Endodermal cell (in vitro differentiated cells): Measurements from ENCODE around the gene KMT5B. TPM values are rescaled to one million over a fixed set of nuclear protein-coding genes. Genes with fewer than 3 reads are reported as not detected.

ENCODE experiments used
- DNase-seq: peaks from one replicate; pipeline ENCODE4 v3.0.0-alpha.2; 2017
- H3K27ac ChIP-seq: 2 replicates; pipeline ENCODE4 v1.5.1; 2013; ENCODE audit warnings: mild to moderate bottlenecking, low read depth, low read length, moderate library complexity
- H3K27me3 ChIP-seq: 2 replicates; pipeline ENCODE4 v1.6.1; 2013; ENCODE audit warnings: mild to moderate bottlenecking, low read length, moderate library complexity; ENCODE audit not compliant: insufficient read depth, control insufficient read depth, poor library complexity, severe bottlenecking
- H3K36me3 ChIP-seq: 2 replicates; pipeline ENCODE4 v1.7.0; 2013; ENCODE audit warnings: mild to moderate bottlenecking, low read length, moderate library complexity; ENCODE audit not compliant: control insufficient read depth, insufficient read depth
- H3K4me1 ChIP-seq: one replicate; pipeline ENCODE4 v1.7.0; 2013; ENCODE audit warnings: low read length; ENCODE audit not compliant: control insufficient read depth, insufficient read depth
- H3K4me3 ChIP-seq: 2 replicates; pipeline ENCODE4 v1.5.1; 2013; ENCODE audit warnings: mild to moderate bottlenecking, low read length, moderate library complexity
- H3K9ac ChIP-seq: 2 replicates; pipeline ENCODE4 v1.6.1; 2013; ENCODE audit warnings: mild to moderate bottlenecking, low read length, moderate library complexity; ENCODE audit not compliant: poor library complexity, severe bottlenecking; ENCODE audit errors: extremely low read depth
- H3K9me3 ChIP-seq: 2 replicates; pipeline ENCODE4 v1.6.1; 2013; ENCODE audit warnings: mild to moderate bottlenecking, low read length, moderate library complexity; ENCODE audit not compliant: control insufficient read depth
- H3K27ac Mint-ChIP-seq: 2 replicates; pipeline ENCODE4 v1.8.0; 2020; ENCODE audit warnings: mixed read lengths
- H3K27me3 Mint-ChIP-seq: 2 replicates; pipeline ENCODE4 v1.8.0; 2021; ENCODE audit warnings: mild to moderate bottlenecking, mixed read lengths; ENCODE audit not compliant: insufficient read depth
- H3K36me3 Mint-ChIP-seq: 2 replicates; pipeline ENCODE4 v1.8.0; 2020; ENCODE audit warnings: low read depth, mixed read lengths
- H3K4me1 Mint-ChIP-seq: 2 replicates; pipeline ENCODE4 v1.8.0; 2020; ENCODE audit warnings: mixed read lengths
- H3K4me3 Mint-ChIP-seq: 2 replicates; pipeline ENCODE4 v1.8.0; 2020; ENCODE audit warnings: mild to moderate bottlenecking, moderate library complexity, mixed read lengths
- H3K9me3 Mint-ChIP-seq: 2 replicates; pipeline ENCODE4 v1.8.0; 2020; ENCODE audit warnings: mild to moderate bottlenecking, mixed read lengths
- CTCF ChIP-seq: fragments of 200-600 bp; sonication (generic); conservative IDR thresholded peaks from 2 replicates; pipeline ENCODE4 v1.5.0; 2021; ENCODE audit warnings: antibody characterized with exemption, mild to moderate bottlenecking
- WGBS, 2 experiments: methylation state at CpG; one replicate each; pipeline versions ENCODE4 v1.1.5 to v1.1.7; 2013; ENCODE audit warnings: missing lambda C conversion rate in 2 of 2, mixed read lengths in 1 of 2; ENCODE audit not compliant: insufficient coverage in 1 of 2, insufficient read length in 1 of 2; 5-methylcytosine and 5-hydroxymethylcytosine counted together
- total RNA-seq, 2 donors: library from RNA; stranded (reverse); fragmentation: NEBNext Ultra II Directional in 1 of 2; extraction: Animal tissue kit (Norgen Biotek cat#: 25700) in 1 of 2; gene quantifications; 2 replicates in 1 of 2; 3 replicates in 1 of 2; pipeline ENCODE4 v1.2.1, GENCODE V29; 2021

Gene KMT5B
- total RNA-seq, 2 donors from 2014 or later: 53.3 to 62.3 TPM

- H3K4me3 Mint-ChIP-seq: peak overlapping the region; percentile 80
- H3K27me3 ChIP-seq: no peaks in the 10 kb centered on the region
- peaks cover 5% of the 10 kb centered on the region for H3K4me1 ChIP-seq
- H3K27ac Mint-ChIP-seq: peak overlapping the region; percentile 87
- peaks cover 23% of the 10 kb centered on the region for H3K4me1 Mint-ChIP-seq
- WGBS, 2 experiments: 0 to 1% methylated on average over 31 to 74 of the region's 80 CpGs
- peak overlapping the region; percentile 95 for H3K27ac ChIP-seq
- peak; percentile 60 for TF ChIP-seq CTCF
- H3K9me3 ChIP-seq: no peaks in the 10 kb centered on the region
- DNase-seq: peak; percentile 88
- peak overlapping the region; percentile 98 for H3K4me3 ChIP-seq
- H3K9me3 Mint-ChIP-seq: no peaks in the 10 kb centered on the region
- H3K9ac ChIP-seq: peak overlapping the region; percentile 81
- H3K36me3 ChIP-seq: no peaks in the 10 kb centered on the region
- peaks cover 25% of the 10 kb centered on the region for H3K27me3 Mint-ChIP-seq
- peaks cover 3% of the 10 kb centered on the region for H3K36me3 Mint-ChIP-seq
These were observed 518 bp downstream of the KMT5B start for GRCh38 chr11:68212421-68213134.

- peak overlapping the region; percentile 42 for H3K27ac Mint-ChIP-seq
- peak overlapping the region; percentile 98 for H3K4me3 ChIP-seq
- peaks cover 15% of the 10 kb centered on the region for H3K27me3 Mint-ChIP-seq
- peaks cover 23% of the 10 kb centered on the region for H3K4me1 Mint-ChIP-seq
- DNase-seq: no peak
- H3K27ac ChIP-seq: no peak overlapping the region
- H3K9ac ChIP-seq: peak overlapping the region; percentile 73
- H3K9me3 ChIP-seq: no peaks in the 10 kb centered on the region
- H3K9me3 Mint-ChIP-seq: no peaks in the 10 kb centered on the region
- WGBS, 2 experiments: 70 to 73% methylated on average over 12 to 14 of the region's 14 CpGs
- peak overlapping the region; percentile 80 for H3K4me3 Mint-ChIP-seq
- H3K4me1 ChIP-seq: peaks cover 5% of the 10 kb centered on the region
- H3K36me3 ChIP-seq: no peaks in the 10 kb centered on the region
- no peaks in the 10 kb centered on the region for H3K27me3 ChIP-seq
- TF ChIP-seq CTCF: no peak
- peaks cover 3% of the 10 kb centered on the region for H3K36me3 Mint-ChIP-seq
These were observed 1.6 kb downstream of the KMT5B start for GRCh38 chr11:68211546-68211945.

- peak; percentile 65 for DNase-seq
These were observed 6.9 kb downstream of the KMT5B start for GRCh38 chr11:68206211-68206610.

More at GRCh38 chr11:68206211-68206610, 6.9 kb downstream of the KMT5B start:
- Histone ChIP-seq H3K27ac (no peak overlapping the region), H3K9me3 (no peaks in the 10 kb centered on the region), H3K4me3 (no peak overlapping the region), H3K9ac (no peak overlapping the region), H3K4me1 (peaks cover 5% of the 10 kb centered on the region), H3K27me3 (no peaks in the 10 kb centered on the region), H3K36me3 (no peaks in the 10 kb centered on the region)
- Mint-ChIP-seq H3K4me3 (no peak overlapping the region), H3K27me3 (no peaks in the 10 kb centered on the region), H3K4me1 (peaks cover 20% of the 10 kb centered on the region), H3K27ac (no peak overlapping the region), H3K36me3 (peaks cover 3% of the 10 kb centered on the region), H3K9me3 (no peaks in the 10 kb centered on the region)
- 35 to 45% methylated on average over 5 of the region's 5 CpGs for WGBS, 2 experiments
- peak; percentile 87 for TF ChIP-seq CTCF
